NT2/D1 (cell line): ENCODE measurements around the gene HM13.

Experiments used
- SUZ12 ChIP-seq: IDR thresholded peaks from 2 replicates; pipeline ENCODE4 v1.6.1; 2011; ENCODE audit not compliant: insufficient read length, insufficient read depth; ENCODE audit errors: extremely low read depth
- YY1 ChIP-seq: IDR thresholded peaks from 2 replicates; pipeline ENCODE4 v1.6.1; 2011; ENCODE audit not compliant: insufficient read length, insufficient read depth
- ZNF274 ChIP-seq: IDR thresholded peaks from 2 replicates; pipeline ENCODE4 v1.6.1; 2011; ENCODE audit warnings: mild to moderate bottlenecking, low read depth, low read length

DNA sequence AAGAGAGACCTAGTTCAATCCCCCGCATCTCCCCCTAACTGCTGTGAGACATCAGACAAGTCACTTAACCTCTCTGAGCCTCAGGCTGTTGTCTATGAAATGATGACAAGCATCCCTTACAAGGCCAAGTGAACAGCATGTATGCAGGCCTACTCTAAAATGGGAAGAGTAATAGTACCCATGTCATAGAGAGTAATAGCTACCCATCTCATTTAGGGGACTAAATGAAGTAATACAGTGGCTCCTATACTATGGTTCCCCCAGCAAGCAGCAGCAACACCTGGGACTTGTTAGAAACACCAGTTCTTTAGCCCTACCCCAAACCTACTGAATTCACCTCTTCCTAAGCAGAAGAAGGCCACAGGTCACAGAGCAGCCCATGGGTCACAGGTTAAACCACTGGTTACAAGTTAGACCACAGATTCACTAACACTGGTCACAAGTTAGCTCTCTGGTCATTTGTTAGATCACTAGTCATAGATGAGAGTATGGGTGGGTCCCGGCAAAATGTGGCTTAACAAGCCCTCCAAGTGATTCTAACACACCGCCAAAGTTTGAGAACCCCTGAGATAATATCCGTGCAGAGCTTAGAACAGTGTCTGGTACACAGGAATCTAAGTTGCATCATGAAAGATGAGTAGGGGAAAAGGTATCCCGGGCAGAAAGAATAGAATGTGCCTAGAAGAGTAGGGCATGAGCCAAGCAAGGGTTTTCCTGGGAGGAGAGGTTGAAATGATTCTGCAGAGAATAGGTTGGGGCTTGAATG, 40.7 kb upstream of the HM13 start:
- TF ChIP-seq YY1 (no peak), SUZ12 (no peak), ZNF274 (no peak)
